Measurements from ENCODE around the gene LCE1A.

LCE1A gene, protein sequence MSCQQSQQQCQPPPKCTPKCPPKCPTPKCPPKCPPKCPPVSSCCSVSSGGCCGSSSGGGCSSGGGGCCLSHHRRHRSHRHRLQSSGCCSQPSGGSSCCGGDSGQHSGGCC

DNA sequence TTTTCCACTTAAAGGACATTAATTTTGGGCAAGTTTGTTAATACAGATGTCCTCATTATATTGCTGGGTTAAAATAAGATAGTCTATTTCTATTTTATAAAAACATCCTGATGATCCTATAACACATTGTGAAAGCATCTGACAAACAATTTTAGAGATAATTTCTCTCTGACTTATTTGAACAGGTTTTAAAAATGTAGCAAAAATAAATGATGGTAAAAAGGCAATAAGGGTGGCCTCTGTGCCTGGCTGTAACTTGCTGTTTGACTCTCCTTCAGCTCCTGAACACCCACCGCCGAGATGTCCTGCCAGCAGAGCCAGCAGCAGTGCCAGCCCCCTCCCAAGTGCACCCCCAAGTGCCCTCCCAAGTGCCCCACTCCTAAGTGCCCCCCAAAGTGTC, at the start of gene LCE1A:
TSS of gene LCE1A (plus strand) at position 301 of the 400 bp plus-strand sequence. CDS start at position 301, 0 bp downstream.
- no peak for DNase-seq (ENCODE audit: low spot score)

DNA sequence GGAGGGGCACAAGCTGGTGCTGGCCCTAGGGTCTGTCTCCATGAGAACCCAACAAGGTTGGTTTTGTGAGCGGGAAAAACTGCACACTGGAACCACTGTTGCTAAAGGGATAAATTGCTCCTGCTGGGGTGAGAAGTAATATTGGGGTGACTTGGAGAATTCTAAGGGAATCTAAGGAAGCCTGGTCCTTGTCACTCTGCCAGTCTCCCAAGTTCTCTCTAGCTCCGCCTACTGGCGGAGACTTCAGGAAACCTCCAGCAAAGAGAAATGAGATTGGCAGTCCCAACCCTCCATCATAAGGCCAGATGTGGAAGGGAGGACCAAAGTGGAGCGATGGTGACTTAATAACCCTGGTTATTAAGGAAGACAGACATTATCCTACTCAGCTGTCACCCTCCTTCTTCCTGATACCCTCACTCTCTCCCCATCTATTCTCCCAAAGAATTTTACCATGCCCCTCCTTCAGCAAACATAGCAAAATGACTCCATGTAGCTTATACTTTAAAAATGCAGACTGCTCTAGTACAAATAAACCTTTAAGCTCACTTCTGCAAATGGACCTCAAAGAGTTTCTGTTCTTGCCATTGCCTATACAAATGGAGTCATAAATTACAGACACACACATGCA, 49.6 kb upstream of the LCE1A start:
- DNase-seq (ENCODE audit: low spot score) = peak; percentile 8

DNA sequence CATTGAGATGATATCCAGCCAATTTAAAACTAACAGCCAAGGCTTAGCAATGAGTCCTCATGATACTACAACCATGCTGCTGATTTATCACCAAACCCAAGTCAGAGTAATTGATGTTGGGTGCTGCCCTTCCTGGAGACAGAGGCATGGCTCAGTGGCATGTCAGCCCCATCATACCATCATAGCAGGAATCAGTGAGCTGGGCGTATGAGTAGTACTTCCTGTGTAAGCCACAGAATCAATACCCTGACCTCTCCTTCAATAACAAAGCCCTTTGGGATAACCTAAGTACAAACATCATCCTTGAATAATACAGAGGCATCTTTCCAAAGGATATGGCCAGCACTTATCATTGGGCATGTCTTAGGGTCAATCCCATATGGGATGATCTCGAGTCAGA, 44.2 kb upstream of the LCE1A start:
- DNase-seq (ENCODE audit: low spot score) = no peak

DNA sequence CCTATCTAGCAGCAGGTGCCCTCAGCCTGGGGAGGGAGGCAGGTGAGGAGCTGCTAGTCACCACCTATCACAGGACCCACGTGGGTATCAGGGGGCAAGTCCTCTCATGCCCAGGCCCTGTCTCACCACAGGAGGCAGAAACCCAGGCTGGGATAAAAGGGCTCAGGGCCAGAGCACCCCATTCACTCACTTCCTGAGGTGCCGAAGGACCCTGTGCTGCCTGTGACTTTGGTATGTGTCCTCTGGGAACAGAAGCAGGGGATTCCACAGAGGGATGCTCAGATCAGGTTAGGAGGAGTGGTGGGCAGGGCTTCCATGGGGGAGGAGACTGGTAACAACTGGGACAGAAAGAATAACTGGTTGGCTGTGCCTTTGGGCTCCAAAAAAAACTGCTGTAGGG, 41.2 kb upstream of the LCE1A start, which contains the start of gene LCE1E:
TSS of gene LCE1E (plus strand) at position 181 of the 400 bp plus-strand sequence. CDS start 1,043 bp downstream, outside the sequence.
- DNase-seq (ENCODE audit: low spot score) = no peak

DNA sequence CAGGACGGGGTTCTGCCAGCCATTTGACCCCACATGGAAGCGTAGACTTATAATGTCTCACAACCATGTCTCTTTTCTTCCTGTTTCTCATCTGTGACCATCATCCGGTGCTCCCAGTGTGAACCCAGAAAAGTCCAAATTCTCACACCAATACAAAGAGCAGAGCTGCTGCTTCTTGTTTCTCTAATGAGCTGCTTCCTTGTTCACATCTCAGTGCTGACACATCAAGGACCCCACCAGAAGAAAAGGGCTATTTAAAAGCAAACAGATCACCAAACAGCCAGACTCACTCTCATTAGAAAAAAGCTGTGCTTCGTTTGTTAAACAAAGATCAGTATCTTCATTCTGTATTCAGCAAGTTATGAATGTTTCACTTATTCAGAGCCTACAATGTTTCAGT, 31.6 kb upstream of the LCE1A start:
- DNase-seq (ENCODE audit: low spot score) = no peak

DNA sequence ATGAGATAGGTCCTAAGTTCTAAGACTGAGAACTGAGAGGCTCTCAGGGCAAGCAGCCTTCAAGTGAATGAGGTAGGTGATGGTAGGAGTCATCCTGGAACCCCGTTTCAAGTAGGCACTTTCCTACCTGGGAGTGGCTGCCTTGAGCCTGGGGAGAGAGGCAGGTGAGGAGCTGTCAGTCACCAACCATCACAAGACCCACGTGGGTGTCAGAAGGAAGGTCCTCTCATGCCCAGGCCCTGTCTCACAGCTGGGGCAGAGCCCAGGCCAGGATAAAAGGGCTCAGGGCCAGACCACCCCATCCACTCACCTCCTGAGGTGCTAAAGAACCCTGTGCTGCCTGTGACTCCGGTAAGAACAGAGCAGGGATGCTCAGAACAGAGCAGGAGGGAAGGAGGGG, 30.9 kb upstream of the LCE1A start, which contains the start of gene LCE1D:
TSS of gene LCE1D (plus strand) at position 301 of the 400 bp plus-strand sequence. CDS start 1,074 bp downstream, outside the sequence.
- no peak for DNase-seq (ENCODE audit: low spot score)

DNA sequence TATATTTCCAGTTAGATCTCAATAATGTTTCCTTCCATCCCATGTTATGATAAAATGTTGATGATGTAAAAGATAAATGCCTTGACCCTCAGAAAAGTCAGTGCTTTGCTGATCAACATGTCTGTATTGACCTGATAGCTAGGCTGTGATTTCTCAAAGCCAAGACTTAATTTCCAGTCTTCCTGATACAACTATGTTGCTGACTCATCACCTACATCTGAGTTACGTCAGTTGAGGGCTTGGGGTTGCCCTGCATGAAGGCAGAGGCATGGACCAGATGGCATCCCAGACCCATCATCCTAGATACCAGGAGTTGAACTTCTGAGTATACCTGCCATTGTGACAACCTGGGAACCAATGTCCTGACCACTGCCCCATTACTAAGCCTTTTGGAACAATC, 25.9 kb upstream of the LCE1A start:
- no peak for DNase-seq (ENCODE audit: low spot score)

DNA sequence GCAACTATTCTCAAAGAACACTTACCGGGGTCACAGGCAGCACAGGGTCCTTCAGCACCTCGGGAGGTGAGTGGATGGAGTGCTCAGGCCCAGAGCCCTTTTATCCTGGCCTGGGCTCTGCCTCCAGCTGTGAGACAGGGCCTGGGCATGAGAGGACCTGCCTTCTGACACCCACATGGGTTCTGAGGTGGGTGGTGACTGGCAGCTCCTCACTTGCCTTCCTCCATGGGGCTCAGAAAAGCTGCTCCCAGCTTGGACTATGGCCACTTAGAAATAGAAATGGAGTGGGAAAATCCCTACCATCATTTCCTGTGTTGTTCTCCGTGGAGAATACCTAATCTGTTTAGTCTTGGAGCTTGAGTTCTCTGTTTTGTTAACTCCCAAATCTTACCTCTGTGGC, 20.7 kb upstream of the LCE1A start, which contains the start of gene LCE1C:
TSS of gene LCE1C (minus strand) at position 76 of the 400 bp plus-strand sequence. CDS start 1,173 bp downstream, outside the sequence.
- no peak for DNase-seq (ENCODE audit: low spot score)

DNA sequence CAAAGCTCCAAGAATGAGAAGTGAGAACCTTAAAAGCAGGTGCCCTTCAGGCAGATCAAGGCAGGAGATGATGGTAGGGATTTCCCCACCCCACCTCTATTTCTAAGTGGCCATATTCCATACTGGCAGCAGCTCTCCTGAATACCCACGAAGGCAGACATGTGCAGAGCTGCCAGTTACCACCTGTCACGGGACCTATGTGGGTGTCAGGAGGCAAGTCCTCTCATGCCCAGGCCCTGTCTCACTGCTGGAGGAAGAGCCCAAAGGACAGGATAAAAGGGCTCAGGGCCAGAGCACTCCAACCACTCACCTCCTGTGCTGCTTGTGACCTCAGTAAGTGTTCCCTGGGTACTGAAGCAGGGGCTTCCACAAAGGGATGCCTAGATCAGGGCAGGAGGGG, 16.2 kb upstream of the LCE1A start:
- no peak for DNase-seq (ENCODE audit: low spot score)

DNA sequence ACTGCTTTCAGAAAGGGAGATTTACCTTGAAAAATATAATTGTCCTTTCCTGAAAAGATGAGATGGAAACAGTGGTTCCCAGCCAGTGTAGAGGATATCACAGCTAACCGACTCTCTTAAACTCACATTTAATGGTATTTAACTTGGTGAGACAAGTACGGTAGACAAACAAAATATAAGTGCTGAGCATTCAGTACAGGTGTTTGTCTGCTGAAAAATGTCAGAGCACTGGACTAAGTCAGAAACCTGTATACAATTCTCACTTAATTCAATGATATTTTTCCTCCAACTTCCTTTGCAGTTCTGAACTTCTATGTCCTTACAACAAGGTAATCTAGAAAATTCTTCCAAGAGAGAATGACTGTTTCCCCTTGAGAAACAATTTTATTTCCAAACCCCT, 15.6 kb upstream of the LCE1A start, which contains the start of gene LCE1B:
TSS of gene LCE1B (plus strand) at position 301 of the 400 bp plus-strand sequence. CDS start 476 bp downstream, outside the sequence.
- no peak for DNase-seq (ENCODE audit: low spot score)

DNA sequence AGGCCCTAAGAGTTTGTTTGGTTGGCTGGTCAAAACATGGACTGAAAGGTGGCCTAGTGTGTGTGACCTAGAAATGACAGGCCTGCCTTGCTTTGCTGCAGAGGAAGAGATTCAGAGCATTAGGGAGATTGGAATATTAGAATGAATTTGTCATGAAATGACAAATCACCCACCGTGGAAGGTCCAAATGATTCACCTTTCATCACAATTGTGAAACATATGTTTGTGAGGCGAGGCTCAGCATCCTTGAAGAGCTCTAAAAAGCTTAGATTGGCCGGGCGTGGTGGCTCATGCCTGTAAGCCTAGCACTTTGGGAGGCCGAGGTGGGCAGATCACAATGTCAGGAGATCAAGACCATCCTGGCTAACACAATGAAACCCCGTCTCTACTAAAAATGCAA, 10.0 kb upstream of the LCE1A start:
- DNase-seq (ENCODE audit: low spot score) = no peak

DNA sequence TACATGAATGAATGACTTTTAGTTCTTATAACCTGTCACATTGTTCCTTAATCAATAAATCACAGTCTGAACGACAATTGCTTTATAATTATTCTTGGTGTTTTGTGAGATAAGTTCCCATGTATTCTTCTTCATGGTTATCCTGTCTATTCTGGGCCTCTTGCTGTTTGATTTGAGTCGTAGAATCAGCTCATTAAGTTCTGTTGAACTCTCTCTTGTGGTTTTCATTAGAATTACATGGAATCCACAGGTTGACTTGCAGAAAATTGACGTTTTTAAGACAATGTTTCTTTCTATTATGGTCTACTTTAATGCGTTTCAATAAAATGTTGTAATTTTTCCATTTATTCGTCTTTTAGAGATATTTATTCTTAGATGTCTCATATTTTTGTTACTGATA, 4.0 kb upstream of the LCE1A start:
- no peak for DNase-seq (ENCODE audit: low spot score)

DNA sequence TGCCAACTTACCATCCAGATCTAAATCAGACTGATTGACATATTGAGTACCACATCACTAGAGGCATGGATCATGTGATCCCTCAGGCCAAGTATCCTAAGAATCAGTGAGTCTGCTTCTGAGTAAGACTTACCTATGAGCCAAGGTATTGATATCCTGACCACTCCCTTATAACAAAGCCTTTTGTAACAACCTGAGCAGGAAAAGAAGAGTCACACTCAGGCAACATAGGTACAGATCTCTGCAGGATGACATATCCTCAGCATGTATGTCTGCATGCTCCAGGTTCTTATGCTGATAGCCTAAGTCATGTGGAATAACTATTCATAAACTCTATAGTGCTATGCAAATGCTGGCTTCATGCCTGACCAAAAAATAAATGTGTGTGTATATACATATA, 2.3 kb upstream of the LCE1A start:
- DNase-seq (ENCODE audit: low spot score) = no peak

DNA sequence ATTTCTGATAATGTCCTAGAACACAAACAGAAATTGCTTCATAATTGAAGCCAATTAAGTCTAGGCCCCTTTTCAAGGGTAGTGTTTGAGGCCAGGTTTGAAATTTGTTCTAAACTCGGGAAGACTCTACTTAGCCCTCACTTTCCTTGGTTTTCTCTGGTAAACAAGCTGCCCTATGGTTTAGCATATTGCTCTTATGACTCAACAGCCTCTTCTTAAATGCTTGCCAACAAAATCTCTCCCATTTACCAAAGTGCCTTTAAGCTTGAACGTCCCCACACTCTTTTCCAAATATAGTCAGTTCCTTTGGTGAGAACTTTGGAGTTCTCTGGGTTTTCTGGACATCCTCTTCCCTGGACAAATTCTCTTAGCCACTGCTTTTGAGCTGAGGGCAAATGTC, 9.6 kb downstream of the LCE1A start:
- DNase-seq (ENCODE audit: low spot score) = no peak

DNA sequence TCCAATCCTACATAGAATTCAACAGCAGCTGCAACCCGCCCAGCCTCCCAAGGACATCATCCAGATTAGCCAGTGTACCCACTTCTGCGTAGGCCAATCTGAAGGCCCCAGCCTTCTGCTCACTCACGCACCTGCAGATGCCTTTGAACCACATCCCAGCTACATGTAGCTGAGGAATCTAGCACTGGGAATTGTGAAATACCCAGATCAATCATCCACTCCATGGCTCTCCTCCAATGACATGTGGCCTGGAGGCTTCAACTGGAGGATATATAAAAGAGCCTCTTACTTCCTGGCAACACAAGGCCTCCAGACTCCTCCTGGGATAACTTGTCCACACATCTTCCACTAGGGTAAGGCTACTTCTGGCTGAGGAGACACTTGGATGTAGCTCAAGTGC, 15.3 kb downstream of the LCE1A start, which contains the start of gene LCE6A:
TSS of gene LCE6A (plus strand) at position 301 of the 400 bp plus-strand sequence. CDS start 665 bp downstream, outside the sequence.
- DNase-seq (ENCODE audit: low spot score) = no peak

DNA sequence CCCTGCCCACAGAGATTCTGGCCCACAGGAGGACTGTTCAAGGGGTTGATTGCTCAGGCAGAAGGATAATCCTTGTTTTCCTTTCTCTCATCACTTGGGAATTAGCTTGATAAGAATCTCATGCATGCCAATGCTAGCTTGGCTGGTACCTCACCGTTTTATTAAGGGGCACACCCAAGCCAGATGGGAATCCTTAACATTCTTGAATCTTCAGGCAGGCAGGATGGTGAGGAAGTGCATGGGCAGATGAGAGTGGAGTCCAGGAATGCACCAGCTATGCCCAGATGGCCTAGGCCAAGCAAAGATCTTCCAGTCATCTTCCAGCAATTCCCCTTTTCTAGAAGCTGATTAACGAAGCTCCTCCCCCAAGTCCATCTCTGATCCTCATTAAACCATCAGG, 28.4 kb downstream of the LCE1A start:
- DNase-seq (ENCODE audit: low spot score) = no peak

DNA sequence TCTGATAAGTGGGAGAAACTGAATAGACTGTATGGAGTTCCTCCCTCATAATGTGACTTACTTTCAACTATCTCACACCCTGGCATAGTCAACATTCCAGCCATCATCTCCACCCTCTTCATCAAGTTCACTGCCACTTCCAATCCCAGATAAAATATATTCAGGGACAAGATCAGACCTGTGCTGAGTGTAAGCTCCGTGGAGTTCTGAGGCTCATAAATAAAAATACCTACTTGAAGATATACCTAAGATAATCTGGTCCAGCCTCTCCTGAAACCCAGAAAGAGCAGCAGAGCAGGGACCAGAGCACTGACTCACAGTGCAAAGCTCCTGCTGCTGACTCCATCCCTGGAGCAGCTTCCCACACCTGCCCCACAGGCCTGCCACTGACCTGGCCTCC, 30.8 kb downstream of the LCE1A start:
- no peak for DNase-seq (ENCODE audit: low spot score)

DNA sequence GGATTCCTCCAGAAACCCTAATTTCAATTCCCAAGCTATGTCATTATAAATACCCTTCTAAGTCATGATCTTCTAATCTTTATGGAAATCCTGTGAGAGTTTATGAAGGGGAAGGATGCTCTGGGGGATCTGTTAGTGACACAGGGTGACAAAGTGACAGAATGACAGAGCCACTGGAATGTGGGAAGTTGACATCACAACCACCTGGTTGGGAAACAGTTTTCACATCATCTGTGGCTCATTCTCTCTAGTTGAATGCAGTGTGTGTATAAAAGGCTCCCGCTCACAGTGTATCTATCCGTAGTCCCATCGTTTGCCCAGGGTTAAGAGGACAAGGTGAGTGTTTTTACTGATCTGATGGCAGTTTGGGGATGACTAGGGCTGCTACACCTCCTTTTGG, 32.4 kb downstream of the LCE1A start, which contains the start of gene LCE7A:
TSS of gene LCE7A (plus strand) at position 301 of the 400 bp plus-strand sequence. CDS start 702 bp downstream, outside the sequence.
- no peak for DNase-seq (ENCODE audit: low spot score)

DNA sequence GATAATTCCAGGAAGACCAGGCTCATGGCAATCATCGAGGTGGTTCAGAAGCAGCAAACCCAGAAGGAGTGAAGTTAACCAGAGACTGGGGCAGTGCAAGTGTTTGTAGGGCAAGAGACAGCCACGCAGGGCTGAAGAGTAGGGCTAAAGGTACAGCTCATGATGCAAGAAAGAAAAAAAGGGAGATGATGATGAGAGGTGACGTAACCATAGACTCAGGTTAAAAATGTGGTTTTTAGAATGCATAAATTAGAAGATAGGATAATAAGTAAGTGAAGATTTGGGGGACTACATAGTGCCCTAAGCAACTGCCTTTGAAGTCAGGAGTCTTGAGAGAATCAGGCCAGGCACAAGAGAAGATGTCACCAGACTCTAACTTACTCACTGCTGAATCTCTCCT, 32.9 kb downstream of the LCE1A start:
- no peak for DNase-seq (ENCODE audit: low spot score)

DNA sequence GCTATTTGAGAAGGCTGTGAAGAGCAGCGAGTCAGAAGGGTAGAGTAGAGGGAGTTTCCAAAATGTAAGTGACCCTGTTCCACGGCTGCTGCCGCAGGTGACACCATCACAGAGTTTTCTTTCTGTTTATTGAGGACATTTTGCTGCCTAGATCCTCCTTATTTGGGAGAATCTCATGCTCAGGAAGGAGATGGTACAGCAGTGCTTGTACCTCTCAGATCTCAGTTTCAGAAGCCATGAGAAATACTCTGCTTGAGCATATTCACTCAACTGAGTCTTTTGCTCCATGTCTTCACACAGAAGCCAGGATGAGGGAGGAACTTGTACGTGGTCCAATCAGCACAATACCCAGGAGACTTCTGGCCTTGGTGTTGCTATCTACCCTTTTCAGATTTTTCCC, 34.1 kb downstream of the LCE1A start:
- DNase-seq (ENCODE audit: low spot score) = no peak

DNA sequence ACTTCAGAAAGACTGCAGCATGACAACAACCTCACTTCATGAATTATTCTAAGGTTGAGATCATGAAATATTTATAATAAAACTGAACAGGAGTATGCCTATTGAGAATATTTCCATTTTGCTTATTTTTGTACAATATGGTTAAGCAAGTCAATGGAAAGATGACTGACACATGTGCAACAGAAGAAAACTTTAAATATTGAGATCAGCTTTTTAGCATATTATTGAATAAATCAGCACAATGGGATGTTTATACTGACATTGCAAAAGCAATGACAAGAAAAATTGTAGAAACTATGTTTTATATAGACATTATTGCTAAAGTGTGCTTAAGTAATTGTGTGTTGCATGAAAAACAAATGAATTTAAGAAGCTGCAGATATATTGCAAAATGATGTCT, 37.2 kb downstream of the LCE1A start:
- no peak for DNase-seq (ENCODE audit: low spot score)

DNA sequence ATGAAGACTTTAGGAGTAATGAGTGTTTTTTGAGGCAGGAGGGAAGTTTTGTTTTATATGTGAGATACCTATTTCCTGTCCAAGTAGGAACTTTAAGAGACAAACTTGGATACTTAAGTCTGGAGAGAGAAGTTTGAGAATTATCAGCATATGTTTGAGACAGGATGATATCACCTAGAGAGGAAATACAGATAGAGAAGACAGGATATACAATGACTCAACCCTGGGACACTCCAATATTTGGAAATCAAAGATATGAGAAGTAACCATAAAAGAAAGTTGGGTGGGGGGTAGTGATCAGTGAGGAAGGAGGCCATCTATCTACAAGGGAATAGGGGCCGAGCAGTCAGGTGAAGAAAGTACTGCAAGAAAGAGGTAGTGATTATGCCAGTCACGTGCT, 39.0 kb downstream of the LCE1A start:
- DNase-seq (ENCODE audit: low spot score) = no peak

DNA sequence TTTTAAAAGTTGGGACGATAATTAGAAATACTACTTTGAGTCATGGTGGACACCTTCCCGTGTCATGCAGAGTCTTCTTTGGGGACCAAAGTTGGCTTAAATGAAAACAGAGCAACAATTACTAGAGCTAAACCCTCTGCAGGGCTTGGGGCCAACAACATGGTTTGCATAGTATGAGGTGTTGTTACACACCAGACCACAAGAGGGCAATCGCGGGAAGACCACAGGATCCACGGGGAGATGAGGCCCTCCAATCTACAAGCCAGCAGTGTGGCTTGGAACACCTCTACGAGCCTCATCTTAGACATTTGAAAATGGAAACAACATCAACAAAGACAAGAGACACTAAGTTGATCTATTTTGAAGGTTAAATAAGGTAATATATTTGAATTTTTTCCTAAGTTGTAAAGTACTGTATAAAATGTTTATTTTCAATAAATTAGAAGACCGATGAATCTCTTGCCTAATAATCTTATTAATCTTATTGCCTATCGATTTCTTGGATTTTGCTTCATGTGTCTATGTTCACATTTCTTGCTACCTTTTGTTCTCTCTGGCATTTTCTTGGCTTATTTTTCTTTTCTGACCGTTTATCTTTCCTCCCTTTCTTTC, 42.6 kb downstream of the LCE1A start:
- DNase-seq (ENCODE audit: low spot score) = peak; percentile 68

All from hematopoietic multipotent progenitor cell treated with erythropoietin and hydrocortisone succinate and interleukin-3 and kit ligand, for 15 days (in vitro differentiated cells).